ENCODE results near the gene LIPG.

DNA sequence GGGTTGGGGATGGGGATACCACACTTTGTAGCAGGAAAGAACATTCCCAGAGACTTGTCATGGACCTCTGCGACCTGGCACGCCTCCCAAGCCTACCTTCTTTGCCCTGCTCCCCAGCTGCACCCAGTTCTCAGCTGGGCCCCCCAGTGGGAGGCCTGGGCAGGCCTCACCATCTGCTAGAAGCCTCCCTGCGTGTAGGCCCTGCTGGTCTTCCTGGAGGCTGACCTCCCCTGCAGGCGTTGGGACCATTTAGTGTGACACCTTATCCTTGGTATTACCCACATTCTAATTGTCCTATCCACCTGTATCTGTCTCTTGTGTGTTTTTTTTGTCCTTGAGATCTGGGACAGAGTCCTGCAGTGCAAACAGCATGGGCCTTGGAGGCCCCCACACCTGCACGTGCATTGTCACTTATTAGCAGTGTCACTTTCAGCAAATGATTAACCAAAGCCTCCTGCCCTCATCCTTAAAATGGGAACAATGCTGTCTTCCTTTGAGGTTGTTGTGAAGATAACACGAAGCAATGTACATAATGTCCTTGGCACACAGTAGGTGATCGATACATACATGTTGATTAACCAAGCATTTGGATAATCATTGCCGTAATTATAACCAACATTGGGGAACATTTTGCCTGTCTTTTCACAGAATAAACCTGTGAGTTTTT lies 77.2 kb downstream of the LIPG start:
- TF ChIP-seq, protein P1, sequence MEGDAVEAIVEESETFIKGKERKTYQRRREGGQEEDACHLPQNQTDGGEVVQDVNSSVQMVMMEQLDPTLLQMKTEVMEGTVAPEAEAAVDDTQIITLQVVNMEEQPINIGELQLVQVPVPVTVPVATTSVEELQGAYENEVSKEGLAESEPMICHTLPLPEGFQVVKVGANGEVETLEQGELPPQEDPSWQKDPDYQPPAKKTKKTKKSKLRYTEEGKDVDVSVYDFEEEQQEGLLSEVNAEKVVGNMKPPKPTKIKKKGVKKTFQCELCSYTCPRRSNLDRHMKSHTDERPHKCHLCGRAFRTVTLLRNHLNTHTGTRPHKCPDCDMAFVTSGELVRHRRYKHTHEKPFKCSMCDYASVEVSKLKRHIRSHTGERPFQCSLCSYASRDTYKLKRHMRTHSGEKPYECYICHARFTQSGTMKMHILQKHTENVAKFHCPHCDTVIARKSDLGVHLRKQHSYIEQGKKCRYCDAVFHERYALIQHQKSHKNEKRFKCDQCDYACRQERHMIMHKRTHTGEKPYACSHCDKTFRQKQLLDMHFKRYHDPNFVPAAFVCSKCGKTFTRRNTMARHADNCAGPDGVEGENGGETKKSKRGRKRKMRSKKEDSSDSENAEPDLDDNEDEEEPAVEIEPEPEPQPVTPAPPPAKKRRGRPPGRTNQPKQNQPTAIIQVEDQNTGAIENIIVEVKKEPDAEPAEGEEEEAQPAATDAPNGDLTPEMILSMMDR (IDR thresholded peaks at IDR 0.05), result no peak
- TF ChIP-seq POLR2A (IDR thresholded peaks at IDR 0.05), result no peak
